OCI-LY1 (cell line): ENCODE data around the gene ARRDC5.

Source experiments
- CTCF ChIP-seq: fragments of 200-600 bp; sonication (generic), shearing (Covaris generic); IDR thresholded peaks from 2 replicates; pipeline ENCODE4 v1.5.1; 2017; ENCODE audit warnings: mild to moderate bottlenecking, antibody characterized with exemption, low read length, moderate library complexity, mixed read lengths
- EZH2 ChIP-seq: fragments of 200-600 bp; sonication (generic), shearing (Covaris generic); IDR thresholded peaks from 2 replicates; pipeline ENCODE4 v1.8.0; 2017; ENCODE audit warnings: borderline replicate concordance, mixed run types, mild to moderate bottlenecking, antibody characterized with exemption, low read length, moderate library complexity, mixed read lengths

GRCh38 chr19:4861147-4861546 is 41.5 kb downstream of the ARRDC5 start:
- no peak for TF ChIP-seq CTCF
- no peak for TF ChIP-seq EZH2
